Right cardiac atrium (tissue), 5 donors: Measurements from ENCODE around the gene ALDH6A1. TPM values are rescaled to one million over a fixed set of nuclear protein-coding genes. Genes with fewer than 3 reads are reported as not detected.

ENCODE experiments used
- ATAC-seq, 2 donors: fragments of 200-7000 bp; cut with Tn5 transposase; one replicate each; pipeline versions ENCODE4 v1.8.0 to v1.9.1; 2020; ENCODE audit warnings: moderate library complexity in 2 of 2, mild to moderate bottlenecking in 1 of 2
- DNase-seq, 3 donors: peaks; one replicate each; pipeline ENCODE4 v3.0.0-alpha.2; 2020
- H3K27ac ChIP-seq: one replicate; pipeline ENCODE4 v1.5.1; 2013; ENCODE audit warnings: mild to moderate bottlenecking, low read length, control low read depth, moderate library complexity
- H3K27me3 ChIP-seq: one replicate; pipeline ENCODE4 v1.6.1; 2013; ENCODE audit not compliant: control insufficient read depth, insufficient read depth
- H3K4me1 ChIP-seq: one replicate; pipeline ENCODE4 v1.6.1; 2013; ENCODE audit warnings: low read length; ENCODE audit not compliant: control insufficient read depth, insufficient read depth
- H3K4me3 ChIP-seq: one replicate; pipeline ENCODE4 v1.5.1; 2013; ENCODE audit warnings: low read length, control low read depth
- H3K9me3 ChIP-seq: one replicate; pipeline ENCODE4 v1.6.1; 2013; ENCODE audit warnings: low read length; ENCODE audit not compliant: control insufficient read depth
- WGBS: extraction: QIAGEN DNeasy Blood & Tissue Kit; methylation state at CpG from one replicate; pipeline ENCODE4 v1.1.7; 2013; 5-methylcytosine and 5-hydroxymethylcytosine counted together
- intact Hi-C, 4 donors: fragments of 100-400 bp; cut with DNase I; formaldehyde crosslinking; loops; one replicate each; pipeline versions ENCODE4 v1.11.0 to v1.14.0; 2022 to 2023
- polyA plus RNA-seq: library from polyadenylated mRNA; stranded (reverse); fragments of 200-250 nt; gene quantifications from one replicate; pipeline ENCODE4 v1.2.3, GENCODE V29; 2013
- total RNA-seq, 4 donors: library from RNA; stranded (reverse); fragmentation: NEBNext Ultra II Directional; extraction: Animal tissue kit (Norgen Biotek cat#: 25700); gene quantifications; one replicate each; pipeline ENCODE4 v1.2.1, GENCODE V29; 2021
- donor health status: healthy with polysubstance abuse.
- donor health status: DM: no; HTN: yes; CAD: no.
- donor health status: DM: no; HTN: no; CAD: no.
- donor health status: DM: no; HTN: yes; CAD: no; lungs with severe emphysema.
- donor health status: DM: yes; HTN: yes; CAD: no.

The ALDH6A1 gene
- total and polyA plus RNA-seq, 5 donors, result 15.3 to 58.0 (median 30.2) TPM

DNA sequence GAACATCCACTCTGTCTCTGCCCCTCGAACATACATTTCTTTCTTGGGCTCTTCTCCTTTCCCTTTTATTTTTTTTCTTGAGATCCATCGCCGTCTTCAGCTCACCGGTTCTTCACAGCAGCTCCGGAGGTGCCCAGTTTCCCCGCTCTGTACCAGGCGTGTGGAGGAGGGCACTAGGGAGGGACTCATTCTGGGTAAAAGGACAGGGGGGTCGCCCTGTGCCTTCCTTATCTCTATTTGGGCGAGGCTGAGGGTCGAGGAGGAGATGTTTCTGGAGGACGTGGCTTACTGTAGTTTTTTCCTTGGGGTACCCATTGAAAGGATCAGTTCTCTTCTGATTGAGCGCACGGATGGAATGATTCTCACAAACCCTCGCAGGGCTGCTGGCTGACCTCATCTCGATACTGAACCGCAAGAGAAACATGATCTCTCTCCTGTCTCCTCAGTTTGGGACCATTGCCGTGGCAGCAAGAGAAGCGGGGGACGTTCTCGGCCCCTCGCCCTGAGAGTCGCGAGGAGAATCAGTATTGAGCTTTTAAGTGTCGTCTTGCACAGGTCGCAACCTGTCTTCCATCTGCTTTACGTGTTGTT lies 889 bp upstream of the ALDH6A1 start:
- H3K27ac ChIP-seq, result peak overlapping the region; percentile 73
- ATAC-seq (peak; percentile 1 to 15), DNase-seq (peak in 1 of 3 donors; percentile 27)
- H3K4me3 ChIP-seq, result peak overlapping the region; percentile 86
- H3K9me3 ChIP-seq, result no peaks in the 10 kb centered on the region
- intact Hi-C loops, result no loop called here
- WGBS, result under 1% methylated on average over 26 of the region's 26 CpGs
- peaks cover 4% of the 10 kb centered on the region for H3K4me1 ChIP-seq
- no peaks in the 10 kb centered on the region for H3K27me3 ChIP-seq

DNA sequence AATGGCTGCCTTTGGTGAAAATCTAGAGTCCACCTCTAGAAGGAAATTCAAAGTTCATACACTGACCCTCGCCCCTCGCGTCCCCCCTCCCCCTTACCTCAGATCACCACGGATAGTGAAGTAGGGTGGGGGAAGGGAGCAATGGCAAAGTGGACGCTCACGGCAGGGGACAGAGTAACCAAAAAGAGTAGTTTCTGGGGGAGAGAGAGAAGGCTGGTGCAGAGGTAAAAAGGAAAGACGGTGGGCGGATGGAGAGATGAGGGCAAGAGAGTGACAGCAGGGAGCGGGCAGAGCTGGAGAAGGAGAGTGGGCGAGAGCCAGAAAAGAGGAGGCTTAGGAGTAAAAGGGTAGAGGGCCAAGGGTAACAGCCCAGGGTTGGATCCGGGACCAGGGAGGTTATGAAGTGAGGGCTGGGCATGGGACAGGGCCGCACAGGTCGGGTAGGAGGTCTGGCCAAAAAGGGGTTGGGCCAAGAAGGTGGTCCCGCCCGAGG lies 423 bp downstream of the ALDH6A1 start:
- Histone ChIP-seq H3K4me3 (peak overlapping the region; percentile 91), H3K4me1 (peaks cover 4% of the 10 kb centered on the region), H3K27me3 (no peaks in the 10 kb centered on the region), H3K9me3 (no peaks in the 10 kb centered on the region), H3K27ac (peak overlapping the region; percentile 98)
- under 1% methylated on average over 15 of the region's 15 CpGs for WGBS
- DNase-seq (peak in 2 of 3 donors; percentile 55 to 58), ATAC-seq (peak; percentile 15 to 41)
- intact Hi-C loops, result no loop called here

DNA sequence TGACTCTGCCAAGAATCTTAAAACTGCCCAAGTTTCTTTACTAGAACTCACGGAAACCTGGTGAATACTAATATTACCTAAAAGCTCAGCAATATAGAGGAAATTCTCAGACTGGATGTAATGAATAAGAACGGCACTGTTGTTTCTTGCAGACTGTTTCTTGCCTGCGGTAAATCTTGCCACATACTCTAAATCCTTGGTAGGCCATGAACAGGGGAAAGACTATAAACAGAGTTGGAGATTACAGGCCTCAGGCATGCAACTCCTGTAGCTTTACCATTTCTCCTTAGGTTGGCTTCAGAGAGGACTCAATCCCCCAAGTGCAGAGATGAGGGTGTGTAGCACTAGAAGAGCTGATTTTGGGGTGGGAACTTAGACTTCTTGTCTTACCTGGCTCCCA lies 1.1 kb downstream of the ALDH6A1 start:
- Histone ChIP-seq H3K9me3 (no peaks in the 10 kb centered on the region), H3K4me3 (no peak overlapping the region), H3K27ac (no peak overlapping the region), H3K27me3 (no peaks in the 10 kb centered on the region), H3K4me1 (peaks cover 4% of the 10 kb centered on the region)
- 85% methylated on average over 3 of the region's 3 CpGs for WGBS
- no peak for ATAC-seq
- no peak for DNase-seq
- intact Hi-C loops, result no loop called here

DNA sequence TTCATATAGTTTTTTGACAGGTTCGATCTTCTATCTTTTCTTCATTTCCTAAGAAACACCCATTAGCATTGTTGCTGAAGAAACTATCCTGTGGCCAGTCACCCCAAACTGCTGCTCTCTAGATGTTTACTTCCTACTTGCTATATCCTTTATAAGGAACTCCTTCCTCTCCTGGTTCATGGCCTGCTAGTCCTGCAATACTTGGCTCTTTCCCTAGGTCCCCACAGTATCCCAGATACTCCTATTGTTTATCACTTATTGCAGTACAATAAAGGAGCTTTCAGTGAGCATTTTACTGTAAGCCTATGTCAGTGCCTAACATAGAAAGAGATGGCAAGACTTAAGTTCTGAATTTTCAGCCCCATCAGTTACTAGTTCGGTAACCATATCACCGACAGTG lies 2.8 kb downstream of the ALDH6A1 start:
- no peak overlapping the region for H3K4me3 ChIP-seq
- DNase-seq, result no peak
- 81% methylated on average over 3 of the region's 3 CpGs for WGBS
- no peaks in the 10 kb centered on the region for H3K9me3 ChIP-seq
- H3K27ac ChIP-seq, result peak overlapping the region; percentile 40
- intact Hi-C loops, result no loop called here
- peaks cover 4% of the 10 kb centered on the region for H3K4me1 ChIP-seq
- no peaks in the 10 kb centered on the region for H3K27me3 ChIP-seq
- no peak for ATAC-seq

DNA sequence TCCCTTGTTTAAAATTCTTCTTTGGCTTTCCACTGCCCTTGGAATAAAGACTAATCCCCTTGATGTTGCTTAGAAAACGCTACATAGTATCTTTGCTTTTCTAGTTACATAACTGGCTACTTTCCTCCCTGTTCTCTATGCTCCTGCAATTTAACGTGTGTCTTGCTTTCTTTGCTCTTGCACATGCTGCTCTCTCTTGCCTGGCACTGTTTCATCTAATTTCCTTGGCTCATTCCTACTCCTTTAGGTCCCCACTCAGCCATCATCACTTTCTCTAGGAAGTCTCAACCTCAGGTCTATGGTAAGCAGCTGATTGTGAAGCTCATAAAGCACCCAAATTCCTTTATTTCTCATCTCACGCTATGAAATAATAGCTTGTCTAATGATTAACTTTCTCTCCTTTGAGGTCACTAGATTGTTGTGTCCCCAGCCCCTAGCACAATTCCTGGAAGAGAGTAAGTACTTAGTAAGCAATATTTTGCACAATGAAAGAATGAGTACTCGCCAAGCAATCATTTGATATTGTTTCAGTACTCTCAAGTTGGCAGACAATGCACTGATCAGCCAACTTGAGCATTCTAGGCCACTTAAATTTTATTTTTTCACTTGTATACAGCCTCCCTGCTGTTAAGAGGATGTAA lies 3.3 kb downstream of the ALDH6A1 start:
- peaks cover 4% of the 10 kb centered on the region for H3K4me1 ChIP-seq
- 61% methylated on average over 4 of the region's 4 CpGs for WGBS
- no peaks in the 10 kb centered on the region for H3K27me3 ChIP-seq
- intact Hi-C loops, result no loop called here
- DNase-seq (no peak), ATAC-seq (no peak)
- H3K9me3 ChIP-seq, result no peaks in the 10 kb centered on the region
- no peak overlapping the region for H3K4me3 ChIP-seq
- peak overlapping the region; percentile 58 for H3K27ac ChIP-seq

DNA sequence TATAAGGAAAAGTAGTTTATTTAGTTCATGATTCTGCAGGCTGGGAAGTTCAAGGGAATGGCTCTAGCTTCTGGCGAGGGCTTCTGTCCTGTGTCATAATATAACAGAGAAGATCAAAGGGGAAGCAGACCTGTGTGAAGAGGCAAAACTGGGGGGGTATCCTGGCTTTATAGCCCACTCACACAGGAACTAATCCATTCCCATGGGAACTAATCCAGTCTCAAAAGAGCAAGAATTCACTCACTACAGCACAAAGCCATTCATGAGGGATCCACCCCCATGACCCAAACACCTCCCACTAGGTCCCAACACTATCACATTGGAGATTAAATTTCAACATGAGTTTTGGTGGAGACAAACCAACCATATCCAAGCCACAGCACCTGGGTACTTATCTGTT lies 6.9 kb downstream of the ALDH6A1 start:
- WGBS, result 92% methylated on average over 1 of the region's 1 CpG
- ATAC-seq, result no peak
- intact Hi-C loops, result no loop called here
- H3K27me3 ChIP-seq, result no peaks in the 10 kb centered on the region
- no peak for DNase-seq
- no peaks in the 10 kb centered on the region for H3K9me3 ChIP-seq
- peaks cover 1% of the 10 kb centered on the region for H3K4me1 ChIP-seq
- H3K4me3 ChIP-seq, result no peak overlapping the region
- no peak overlapping the region for H3K27ac ChIP-seq

DNA sequence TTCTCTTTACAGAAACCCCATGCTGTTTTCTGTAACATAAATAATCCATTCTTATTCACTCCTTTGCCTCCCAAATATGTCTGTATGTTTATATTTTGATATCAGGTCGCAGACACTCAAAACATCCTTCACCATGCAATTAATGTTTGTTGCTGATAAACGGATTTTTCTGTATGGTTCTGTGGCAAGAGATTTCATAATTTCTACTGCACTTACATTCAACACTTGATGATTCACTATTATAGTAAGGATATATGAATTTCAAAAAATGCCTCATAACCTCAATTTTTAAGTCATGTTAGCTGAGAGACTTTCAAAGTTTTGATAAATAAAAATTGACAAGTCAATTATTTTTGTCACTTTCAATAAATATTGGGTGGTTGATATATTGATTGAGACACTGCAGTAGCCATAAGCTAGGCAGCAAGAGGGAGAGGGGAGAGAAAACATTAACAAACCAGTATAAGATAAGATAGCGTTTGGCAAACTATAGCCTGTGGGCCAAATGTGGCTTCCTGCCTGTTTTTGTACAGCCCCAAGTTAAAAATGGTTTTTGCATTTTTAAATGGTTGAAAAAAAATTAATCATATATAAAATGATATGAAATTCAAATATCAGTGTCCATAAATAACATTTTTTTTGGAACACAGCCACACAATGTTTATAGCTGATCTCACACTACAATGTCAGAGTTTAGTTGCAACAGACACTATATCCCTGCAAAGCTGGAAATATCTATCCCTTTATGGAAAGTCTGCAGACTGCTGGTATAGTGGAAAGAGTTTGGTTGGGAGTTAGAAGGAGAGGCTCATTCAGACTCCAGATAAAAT lies 18.3 kb downstream of the ALDH6A1 start:
- WGBS, result 59% methylated on average over 3 of the region's 3 CpGs
- H3K4me3 ChIP-seq, result no peak overlapping the region
- H3K27me3 ChIP-seq, result no peaks in the 10 kb centered on the region
- intact Hi-C loops, result no loop called here
- ATAC-seq (no peak), DNase-seq (no peak)
- no peaks in the 10 kb centered on the region for H3K9me3 ChIP-seq
- no peak overlapping the region for H3K27ac ChIP-seq
- H3K4me1 ChIP-seq, result no peaks in the 10 kb centered on the region

DNA sequence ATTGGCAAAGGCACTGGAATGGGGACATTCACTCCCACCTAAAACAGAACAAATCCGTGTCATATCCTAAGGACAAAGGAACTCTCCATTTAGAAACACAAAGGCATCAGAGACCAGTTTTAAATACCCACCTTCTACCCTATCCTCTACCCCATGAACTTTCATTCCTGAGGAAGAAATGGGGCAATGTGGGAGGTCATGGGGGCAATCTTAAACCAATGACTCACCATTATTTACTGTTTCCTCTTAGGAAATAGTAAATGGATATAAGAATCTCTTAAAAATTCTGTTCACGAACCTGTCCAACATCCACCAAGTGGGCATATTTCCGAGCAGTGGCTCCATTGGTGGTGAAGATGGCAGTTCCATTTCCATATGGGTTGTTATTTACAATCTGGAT lies 19.4 kb downstream of the ALDH6A1 start:
- H3K27me3 ChIP-seq, result no peaks in the 10 kb centered on the region
- WGBS, result 89% methylated on average over 3 of the region's 3 CpGs
- H3K4me1 ChIP-seq, result no peaks in the 10 kb centered on the region
- DNase-seq (no peak), ATAC-seq (no peak)
- H3K27ac ChIP-seq, result no peak overlapping the region
- no peaks in the 10 kb centered on the region for H3K9me3 ChIP-seq
- no peak overlapping the region for H3K4me3 ChIP-seq
- intact Hi-C loops, result no loop called here

DNA sequence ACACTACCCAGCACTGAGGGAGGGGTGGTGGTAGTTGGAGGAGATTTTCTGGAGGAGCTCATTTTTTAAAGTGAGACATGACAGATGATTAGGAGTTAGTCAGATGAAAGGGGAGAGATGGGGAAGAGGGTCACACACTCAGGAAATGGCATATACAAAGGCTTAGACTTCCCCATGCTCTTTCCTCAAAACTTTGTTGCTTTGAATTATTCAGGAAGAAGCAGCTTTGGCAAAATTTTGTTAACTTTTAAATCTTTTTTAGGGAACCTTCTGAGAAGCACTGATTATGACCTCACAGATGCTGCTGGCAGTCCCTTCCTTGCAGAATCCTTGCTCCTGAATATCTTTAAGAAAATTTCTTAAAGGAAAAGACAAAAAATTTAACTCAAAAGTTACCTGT lies 19.8 kb downstream of the ALDH6A1 start:
- H3K27ac ChIP-seq, result no peak overlapping the region
- intact Hi-C loops, result no loop called here
- H3K4me3 ChIP-seq, result no peak overlapping the region
- DNase-seq (no peak), ATAC-seq (no peak)
- H3K27me3 ChIP-seq, result no peaks in the 10 kb centered on the region
- H3K9me3 ChIP-seq, result no peaks in the 10 kb centered on the region
- no peaks in the 10 kb centered on the region for H3K4me1 ChIP-seq

DNA sequence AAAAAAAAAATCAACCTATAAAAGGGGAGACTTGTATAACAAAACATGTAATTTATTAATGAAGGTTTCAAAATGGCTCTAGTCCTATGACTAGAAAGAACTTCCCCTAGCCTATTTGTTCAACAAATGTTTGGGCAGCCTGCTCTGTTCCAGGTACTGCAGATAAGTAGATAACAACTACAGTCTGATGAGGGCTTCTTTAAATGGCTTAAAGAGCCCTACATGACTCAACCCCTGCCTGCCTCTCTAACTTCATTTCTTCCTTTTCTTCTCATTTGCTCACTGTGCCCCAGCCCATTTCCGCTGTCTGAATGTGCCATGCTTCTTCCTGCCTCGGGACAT lies 21.5 kb downstream of the ALDH6A1 start:
- 89% methylated on average over 2 of the region's 2 CpGs for whole genome bisulfite sequencing
- Histone ChIP-seq H3K27me3 (no peaks in the 10 kb centered on the region), H3K4me1 (no peaks in the 10 kb centered on the region), H3K27ac (no peak overlapping the region), H3K9me3 (no peaks in the 10 kb centered on the region), H3K4me3 (no peak overlapping the region)
- no peak for ATAC-seq
- no peak for DNase-seq
- intact Hi-C loops, result no loop called here

DNA sequence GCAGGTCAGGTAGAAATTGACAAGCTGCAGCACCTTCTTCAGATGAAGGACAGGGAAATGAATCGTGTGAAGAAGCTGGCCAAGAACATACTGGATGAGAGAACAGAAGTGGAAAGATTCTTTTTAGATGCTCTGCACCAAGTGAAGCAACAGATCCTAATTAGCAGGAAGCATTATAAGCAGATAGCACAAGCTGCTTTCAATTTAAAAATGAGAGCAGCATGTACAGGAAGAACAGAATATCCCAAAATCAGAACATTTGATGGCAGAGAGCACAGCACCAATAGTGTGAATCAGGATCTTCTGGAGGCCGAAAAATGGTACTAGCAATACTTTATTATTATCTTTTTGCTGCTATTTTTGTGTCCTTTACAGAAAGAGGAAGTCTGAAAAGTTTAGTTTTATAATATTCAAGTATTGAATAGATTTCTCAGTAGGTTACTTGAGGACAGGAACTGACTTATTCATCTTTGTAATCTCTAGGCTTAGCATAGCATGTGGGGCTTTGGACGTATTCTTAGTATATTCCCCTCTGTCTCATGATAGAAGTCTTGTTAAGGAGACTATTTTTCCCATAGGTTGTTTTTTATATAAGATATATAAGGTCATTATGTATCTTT lies 34.3 kb downstream of the ALDH6A1 start:
- intact Hi-C loops, result no loop called here
- Histone ChIP-seq H3K27ac (no peak overlapping the region), H3K27me3 (no peaks in the 10 kb centered on the region), H3K4me1 (no peaks in the 10 kb centered on the region), H3K4me3 (no peak overlapping the region), H3K9me3 (no peaks in the 10 kb centered on the region)
- WGBS, result 58% methylated on average over 3 of the region's 3 CpGs
- DNase-seq, result no peak
- no peak for ATAC-seq
